WTC11 (cell line): ENCODE measurements around the gene TMC3.

ENCODE experiments used
- JUN ChIP-seq: sonication (generic); formaldehyde crosslinking; IDR thresholded peaks from 2 replicates; pipeline ENCODE4 v1.8.0; 2023; ENCODE audit warnings: mild to moderate bottlenecking, missing genetic modification reagents
- NR3C1 ChIP-seq: sonication (generic); formaldehyde crosslinking; conservative IDR thresholded peaks from 2 replicates; pipeline ENCODE4 v1.8.1; 2023; ENCODE audit warnings: low read depth, mild to moderate bottlenecking, missing genetic modification reagents
- SMAD4 ChIP-seq: sonication (generic); formaldehyde crosslinking; IDR thresholded peaks from 2 replicates; pipeline ENCODE4 v1.8.0; 2022; ENCODE audit warnings: mild to moderate bottlenecking, missing genetic modification reagents
- SP1 ChIP-seq: sonication (generic); formaldehyde crosslinking; conservative IDR thresholded peaks from 2 replicates; pipeline ENCODE4 v1.8.1; 2022; ENCODE audit warnings: missing genetic modification reagents
- ZBTB21 ChIP-seq: sonication (generic); formaldehyde crosslinking; IDR thresholded peaks from 2 replicates; pipeline ENCODE4 v1.8.1; 2023; ENCODE audit warnings: mild to moderate bottlenecking, missing genetic modification reagents, borderline replicate concordance
- TF ChIP-seq, protein P1 (sequence below): fragments of 200-600 bp; IDR thresholded peaks from 2 replicates; pipeline ENCODE4 v1.8.0; 2022; ENCODE audit warnings: antibody characterized with exemption
- TF ChIP-seq, protein P2 (sequence below): sonication (generic); formaldehyde crosslinking; IDR thresholded peaks from 2 replicates; pipeline ENCODE4 v1.8.1; 2022; ENCODE audit warnings: mild to moderate bottlenecking, moderate library complexity, missing genetic modification reagents
- TF ChIP-seq, protein P3 (sequence below): sonication (generic); formaldehyde crosslinking; IDR thresholded peaks from 2 replicates; pipeline ENCODE4 v1.8.0; 2022; ENCODE audit warnings: mild to moderate bottlenecking, missing genetic modification reagents

GRCh38 chr15:81388436-81388770, 14.4 kb upstream of the TMC3 start:
- TF ChIP-seq, protein P1, sequence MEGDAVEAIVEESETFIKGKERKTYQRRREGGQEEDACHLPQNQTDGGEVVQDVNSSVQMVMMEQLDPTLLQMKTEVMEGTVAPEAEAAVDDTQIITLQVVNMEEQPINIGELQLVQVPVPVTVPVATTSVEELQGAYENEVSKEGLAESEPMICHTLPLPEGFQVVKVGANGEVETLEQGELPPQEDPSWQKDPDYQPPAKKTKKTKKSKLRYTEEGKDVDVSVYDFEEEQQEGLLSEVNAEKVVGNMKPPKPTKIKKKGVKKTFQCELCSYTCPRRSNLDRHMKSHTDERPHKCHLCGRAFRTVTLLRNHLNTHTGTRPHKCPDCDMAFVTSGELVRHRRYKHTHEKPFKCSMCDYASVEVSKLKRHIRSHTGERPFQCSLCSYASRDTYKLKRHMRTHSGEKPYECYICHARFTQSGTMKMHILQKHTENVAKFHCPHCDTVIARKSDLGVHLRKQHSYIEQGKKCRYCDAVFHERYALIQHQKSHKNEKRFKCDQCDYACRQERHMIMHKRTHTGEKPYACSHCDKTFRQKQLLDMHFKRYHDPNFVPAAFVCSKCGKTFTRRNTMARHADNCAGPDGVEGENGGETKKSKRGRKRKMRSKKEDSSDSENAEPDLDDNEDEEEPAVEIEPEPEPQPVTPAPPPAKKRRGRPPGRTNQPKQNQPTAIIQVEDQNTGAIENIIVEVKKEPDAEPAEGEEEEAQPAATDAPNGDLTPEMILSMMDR: no peak
- TF ChIP-seq ZBTB21 (CRISPR knock-in tag): no peak
- TF ChIP-seq JUN (CRISPR knock-in tag): no peak
- TF ChIP-seq SP1 (CRISPR knock-in tag): no peak
- no peak for TF ChIP-seq NR3C1 (CRISPR knock-in tag)
- TF ChIP-seq, protein P2, sequence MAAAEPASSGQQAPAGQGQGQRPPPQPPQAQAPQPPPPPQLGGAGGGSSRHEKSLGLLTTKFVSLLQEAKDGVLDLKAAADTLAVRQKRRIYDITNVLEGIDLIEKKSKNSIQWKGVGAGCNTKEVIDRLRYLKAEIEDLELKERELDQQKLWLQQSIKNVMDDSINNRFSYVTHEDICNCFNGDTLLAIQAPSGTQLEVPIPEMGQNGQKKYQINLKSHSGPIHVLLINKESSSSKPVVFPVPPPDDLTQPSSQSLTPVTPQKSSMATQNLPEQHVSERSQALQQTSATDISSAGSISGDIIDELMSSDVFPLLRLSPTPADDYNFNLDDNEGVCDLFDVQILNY (CRISPR knock-in tag): no peak
- no peak for TF ChIP-seq SMAD4
- TF ChIP-seq, protein P3, sequence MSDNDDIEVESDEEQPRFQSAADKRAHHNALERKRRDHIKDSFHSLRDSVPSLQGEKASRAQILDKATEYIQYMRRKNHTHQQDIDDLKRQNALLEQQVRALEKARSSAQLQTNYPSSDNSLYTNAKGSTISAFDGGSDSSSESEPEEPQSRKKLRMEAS (CRISPR knock-in tag): no peak
